Nephron (organoid): ENCODE measurements around the gene CD93.

Experiments used
- H3K27ac Mint-ChIP-seq, 3 experiments: 2 replicates each; pipeline ENCODE4 v1.8.0; 2020; ENCODE audit warnings: mixed read lengths in 3 of 3, mild to moderate bottlenecking in 2 of 3, moderate library complexity in 1 of 3
- H3K27me3 Mint-ChIP-seq: 2 replicates; pipeline ENCODE4 v1.8.0; 2021; ENCODE audit warnings: low read depth, mild to moderate bottlenecking, moderate library complexity, mixed read lengths
- H3K36me3 Mint-ChIP-seq: 2 replicates; pipeline ENCODE4 v1.8.0; 2020; ENCODE audit warnings: low read depth, mixed read lengths
- H3K4me1 Mint-ChIP-seq: 2 replicates; pipeline ENCODE4 v1.8.0; 2020; ENCODE audit warnings: mixed read lengths
- H3K4me3 Mint-ChIP-seq, 3 experiments: 2 replicates each; pipeline ENCODE4 v1.8.0; 2020; ENCODE audit warnings: mild to moderate bottlenecking in 3 of 3, mixed read lengths in 3 of 3, moderate library complexity in 2 of 3
- H3K9me3 Mint-ChIP-seq: 2 replicates; pipeline ENCODE4 v1.8.0; 2020; ENCODE audit warnings: mixed read lengths
- CTCF ChIP-seq, 3 experiments: fragments of 200-600 bp; sonication (generic); IDR thresholded peaks; one replicate each; pipeline ENCODE4 v1.5.0; 2021; ENCODE audit warnings: antibody characterized with exemption in 3 of 3; ENCODE audit not compliant: unreplicated experiment in 3 of 3

Gene CD93

GRCh38 chr20:23086056-23086566 lies at the start of gene CD93:
Gene CD93, minus strand, starts transcription at chr20:23086324. Its CDS starts 132 bp downstream, at chr20:23086192.
- Mint-ChIP-seq H3K9me3 (no peaks in the 10 kb centered on the region), H3K4me3 (peak within 1 kb of the TSS in 2 of 3 experiments; percentile 32 to 41), H3K27ac (peak within 1 kb of the TSS; percentile 65 to 76 (median 68)), H3K4me1 (peaks cover 16% of the 10 kb centered on the region), H3K36me3 (no peaks in the 10 kb centered on the region), H3K27me3 (peaks cover 39% of the 10 kb centered on the region)
- TF ChIP-seq CTCF (IDR thresholded peaks at IDR 0.05; ENCODE audit: unreplicated experiment in 3 of 3), result no peak

GRCh38 chr20:23133560-23133998 lies 47.5 kb upstream of the CD93 start:
- Mint-ChIP-seq H3K9me3 (peaks cover 3% of the 10 kb centered on the region), H3K36me3 (no peaks in the 10 kb centered on the region), H3K4me3 (no peak overlapping the region), H3K27me3 (peaks cover 14% of the 10 kb centered on the region), H3K4me1 (peaks cover 26% of the 10 kb centered on the region), H3K27ac (no peak overlapping the region)
- no peak for TF ChIP-seq CTCF (IDR thresholded peaks at IDR 0.05; ENCODE audit: unreplicated experiment in 3 of 3)

GRCh38 chr20:23132930-23133559 lies 46.9 kb upstream of the CD93 start:
- Mint-ChIP-seq H3K4me3 (no peak overlapping the region), H3K4me1 (peaks cover 23% of the 10 kb centered on the region), H3K27me3 (peaks cover 17% of the 10 kb centered on the region), H3K36me3 (no peaks in the 10 kb centered on the region), H3K9me3 (peaks cover 3% of the 10 kb centered on the region), H3K27ac (no peak overlapping the region)
- no peak for TF ChIP-seq CTCF (IDR thresholded peaks at IDR 0.05; ENCODE audit: unreplicated experiment in 3 of 3)

- Mint-ChIP-seq H3K4me3 (no peak overlapping the region), H3K4me1 (peaks cover 22% of the 10 kb centered on the region), H3K27me3 (peaks cover 20% of the 10 kb centered on the region), H3K27ac (no peak overlapping the region), H3K9me3 (peaks cover 3% of the 10 kb centered on the region), H3K36me3 (no peaks in the 10 kb centered on the region)
- TF ChIP-seq CTCF (IDR thresholded peaks at IDR 0.05; ENCODE audit: unreplicated experiment in 3 of 3), result no peak
Measured at GRCh38 chr20:23132293-23132929, 46.3 kb upstream of the CD93 start.

GRCh38 chr20:23131766-23132165 lies 45.6 kb upstream of the CD93 start:
- H3K27me3 Mint-ChIP-seq, result peaks cover 20% of the 10 kb centered on the region
- no peak overlapping the region for H3K4me3 Mint-ChIP-seq
- H3K9me3 Mint-ChIP-seq, result peaks cover 3% of the 10 kb centered on the region
- peaks cover 15% of the 10 kb centered on the region for H3K4me1 Mint-ChIP-seq
- TF ChIP-seq CTCF (IDR thresholded peaks at IDR 0.05; ENCODE audit: unreplicated experiment in 3 of 3), result no peak
- no peaks in the 10 kb centered on the region for H3K36me3 Mint-ChIP-seq
- H3K27ac Mint-ChIP-seq, result no peak overlapping the region
